Lower leg skin (tissue), 3 donors: ENCODE results near the gene ABCA13.

Experiments used
- CTCF ChIP-seq, 3 donors: fragments of 450-650 bp; IDR thresholded peaks; one replicate each; pipeline ENCODE4 v1.5.1; 2016; ENCODE audit warnings: antibody characterized with exemption in 3 of 3, mild to moderate bottlenecking in 3 of 3, moderate library complexity in 2 of 3
- POLR2A ChIP-seq, 2 donors: fragments of 450-650 bp; IDR thresholded peaks; one replicate each; pipeline ENCODE4 v1.6.1; 2016 to 2017; ENCODE audit warnings: antibody characterized with exemption in 2 of 2, mild to moderate bottlenecking in 1 of 2, moderate library complexity in 1 of 2

- TF ChIP-seq POLR2A (IDR thresholded peaks at IDR 0.05) (no peak), CTCF (IDR thresholded peaks at IDR 0.05) (no peak)
Observed at GRCh38 chr7:48170506-48170905, 752 bp upstream of the ABCA13 start.
